Measurements from ENCODE around the gene DIP2C.

DNA sequence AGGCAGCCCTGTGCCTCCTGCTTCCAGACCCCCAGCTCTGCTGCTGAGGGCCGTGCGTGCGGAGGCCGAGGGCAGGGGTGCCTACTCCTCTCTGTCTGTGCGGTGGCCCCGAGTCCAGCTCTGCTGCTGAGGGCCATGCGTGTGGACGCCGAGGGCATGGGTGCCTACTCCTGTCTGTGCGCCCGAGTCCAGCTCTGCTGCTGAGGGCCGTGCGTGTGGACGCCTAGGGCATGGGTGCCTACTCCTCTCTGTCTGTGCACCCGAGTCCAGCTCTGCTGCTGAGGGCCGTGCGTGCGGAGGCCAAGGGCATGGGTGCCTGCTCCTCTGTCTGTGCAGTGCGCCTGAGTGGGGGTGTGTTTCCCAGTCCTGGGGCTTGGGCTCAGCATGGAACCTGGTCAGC lies 411.5 kb downstream of the DIP2C start:
- TF ChIP-seq, protein P1, sequence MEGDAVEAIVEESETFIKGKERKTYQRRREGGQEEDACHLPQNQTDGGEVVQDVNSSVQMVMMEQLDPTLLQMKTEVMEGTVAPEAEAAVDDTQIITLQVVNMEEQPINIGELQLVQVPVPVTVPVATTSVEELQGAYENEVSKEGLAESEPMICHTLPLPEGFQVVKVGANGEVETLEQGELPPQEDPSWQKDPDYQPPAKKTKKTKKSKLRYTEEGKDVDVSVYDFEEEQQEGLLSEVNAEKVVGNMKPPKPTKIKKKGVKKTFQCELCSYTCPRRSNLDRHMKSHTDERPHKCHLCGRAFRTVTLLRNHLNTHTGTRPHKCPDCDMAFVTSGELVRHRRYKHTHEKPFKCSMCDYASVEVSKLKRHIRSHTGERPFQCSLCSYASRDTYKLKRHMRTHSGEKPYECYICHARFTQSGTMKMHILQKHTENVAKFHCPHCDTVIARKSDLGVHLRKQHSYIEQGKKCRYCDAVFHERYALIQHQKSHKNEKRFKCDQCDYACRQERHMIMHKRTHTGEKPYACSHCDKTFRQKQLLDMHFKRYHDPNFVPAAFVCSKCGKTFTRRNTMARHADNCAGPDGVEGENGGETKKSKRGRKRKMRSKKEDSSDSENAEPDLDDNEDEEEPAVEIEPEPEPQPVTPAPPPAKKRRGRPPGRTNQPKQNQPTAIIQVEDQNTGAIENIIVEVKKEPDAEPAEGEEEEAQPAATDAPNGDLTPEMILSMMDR (IDR thresholded peaks at IDR 0.05) = no peak
- TF ChIP-seq EZH2phosphoT487 (IDR thresholded peaks at IDR 0.05) (no peak), EZH2 (IDR thresholded peaks at IDR 0.05) (no peak)

Measured in neural progenitor cell (in vitro differentiated cells).